Activated T-cell treated with anti-CD3 and anti-CD28 coated beads, Interleukin-2, amount 50 U/mL, for 24 hours (primary cell): Measurements from ENCODE around the gene PRKCZ.

Experiments used
- DNase-seq: peaks from one replicate; pipeline ENCODE4 v3.0.0-alpha.2; 2020
- H3K27ac Mint-ChIP-seq: 2 replicates; pipeline ENCODE4 v1.8.0; 2020; ENCODE audit warnings: mild to moderate bottlenecking, mixed read lengths
- H3K27me3 Mint-ChIP-seq: 2 replicates; pipeline ENCODE4 v1.8.0; 2020; ENCODE audit warnings: mixed read lengths
- H3K36me3 Mint-ChIP-seq: 2 replicates; pipeline ENCODE4 v1.8.0; 2020; ENCODE audit warnings: low read depth, mixed read lengths
- H3K4me1 Mint-ChIP-seq: 2 replicates; pipeline ENCODE4 v1.8.0; 2020; ENCODE audit warnings: low read depth, mixed read lengths
- H3K4me3 Mint-ChIP-seq: 2 replicates; pipeline ENCODE4 v1.8.0; 2020; ENCODE audit warnings: mild to moderate bottlenecking, moderate library complexity, mixed read lengths
- H3K9me3 Mint-ChIP-seq: 2 replicates; pipeline ENCODE4 v1.8.0; 2020; ENCODE audit warnings: mixed read lengths

Gene PRKCZ

GRCh38 chr1:2190491-2190976, 140.3 kb downstream of the PRKCZ start:
- H3K4me1 Mint-ChIP-seq = peaks cover 32% of the 10 kb centered on the region
- peak overlapping the region; percentile 50 for H3K27ac Mint-ChIP-seq
- H3K36me3 Mint-ChIP-seq = peaks cover 33% of the 10 kb centered on the region
- peak overlapping the region; percentile 44 for H3K4me3 Mint-ChIP-seq
- no peaks in the 10 kb centered on the region for H3K9me3 Mint-ChIP-seq
- DNase-seq = no peak
- no peaks in the 10 kb centered on the region for H3K27me3 Mint-ChIP-seq

DNA sequence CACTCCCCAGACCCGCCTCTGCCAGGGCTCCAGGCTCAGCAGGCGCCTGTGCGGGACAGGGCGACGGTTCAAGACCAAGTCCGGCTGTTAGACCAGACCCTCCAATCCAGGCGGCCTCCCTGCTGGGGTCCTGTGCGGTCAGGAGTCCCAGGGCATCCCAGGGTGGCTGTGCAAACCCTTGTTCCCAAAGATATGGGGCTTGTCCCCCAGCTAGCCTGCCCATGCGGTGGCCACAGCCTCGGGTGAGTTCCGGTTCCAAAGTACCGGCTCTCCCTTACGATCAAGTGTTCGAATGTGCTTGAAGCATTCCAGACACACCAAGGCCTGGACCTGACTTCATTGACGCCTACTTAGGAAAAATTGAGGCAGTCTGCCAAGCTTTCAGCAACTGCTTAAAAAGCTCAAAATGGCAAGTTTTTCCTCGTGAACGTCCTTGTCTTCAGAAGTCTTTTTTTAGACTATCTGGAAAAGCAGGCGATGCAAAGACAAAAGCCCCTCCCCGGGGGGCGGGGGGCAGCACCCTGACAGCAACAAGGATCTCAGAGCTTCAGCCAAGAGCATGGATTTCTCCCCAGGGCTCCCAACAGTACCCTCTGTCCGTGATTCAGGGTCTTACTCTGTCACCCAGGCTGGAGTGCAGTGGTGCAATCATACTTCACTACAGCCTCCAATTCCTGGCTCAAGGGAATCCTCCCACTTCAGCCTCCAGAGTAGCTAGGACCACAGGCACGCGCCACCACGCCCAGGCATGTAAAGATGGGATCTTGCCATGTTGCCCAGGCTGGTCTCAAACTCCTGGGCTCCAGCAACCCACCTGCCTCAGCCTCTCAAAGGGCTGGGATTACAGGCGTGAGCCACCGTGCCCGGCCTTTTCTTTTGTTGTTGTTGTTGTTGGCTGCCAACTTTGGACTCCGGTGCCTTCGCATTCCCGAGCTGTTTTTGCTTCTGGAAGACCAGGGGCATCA, 142.1 kb downstream of the PRKCZ start:
- Mint-ChIP-seq H3K36me3 (peaks cover 24% of the 10 kb centered on the region), H3K9me3 (no peaks in the 10 kb centered on the region), H3K4me3 (peak overlapping the region; percentile 80), H3K4me1 (peaks cover 30% of the 10 kb centered on the region), H3K27me3 (no peaks in the 10 kb centered on the region), H3K27ac (peak overlapping the region; percentile 78)
- DNase-seq = no peak

GRCh38 chr1:2193514-2194281, 143.5 kb downstream of the PRKCZ start:
- H3K27me3 Mint-ChIP-seq = no peaks in the 10 kb centered on the region
- peaks cover 19% of the 10 kb centered on the region for H3K36me3 Mint-ChIP-seq
- peak overlapping the region; percentile 80 for H3K4me3 Mint-ChIP-seq
- DNase-seq = no peak
- H3K9me3 Mint-ChIP-seq = no peaks in the 10 kb centered on the region
- H3K4me1 Mint-ChIP-seq = peaks cover 39% of the 10 kb centered on the region
- peak overlapping the region; percentile 77 for H3K27ac Mint-ChIP-seq

GRCh38 chr1:2194319-2194897, 144.2 kb downstream of the PRKCZ start, which contains the start of gene FAAP20:
Gene FAAP20, minus strand, starts transcription at chr1:2194772. Its CDS starts 23 bp downstream, at chr1:2194749.
- H3K27ac Mint-ChIP-seq = peak within 1 kb of the TSS; percentile 95
- peak; percentile 92 for DNase-seq
- H3K27me3 Mint-ChIP-seq = no peaks in the 10 kb centered on the region
- H3K4me3 Mint-ChIP-seq = peak within 1 kb of the TSS; percentile 83
- peaks cover 44% of the 10 kb centered on the region for H3K4me1 Mint-ChIP-seq
- peaks cover 16% of the 10 kb centered on the region for H3K36me3 Mint-ChIP-seq
- no peaks in the 10 kb centered on the region for H3K9me3 Mint-ChIP-seq

DNA sequence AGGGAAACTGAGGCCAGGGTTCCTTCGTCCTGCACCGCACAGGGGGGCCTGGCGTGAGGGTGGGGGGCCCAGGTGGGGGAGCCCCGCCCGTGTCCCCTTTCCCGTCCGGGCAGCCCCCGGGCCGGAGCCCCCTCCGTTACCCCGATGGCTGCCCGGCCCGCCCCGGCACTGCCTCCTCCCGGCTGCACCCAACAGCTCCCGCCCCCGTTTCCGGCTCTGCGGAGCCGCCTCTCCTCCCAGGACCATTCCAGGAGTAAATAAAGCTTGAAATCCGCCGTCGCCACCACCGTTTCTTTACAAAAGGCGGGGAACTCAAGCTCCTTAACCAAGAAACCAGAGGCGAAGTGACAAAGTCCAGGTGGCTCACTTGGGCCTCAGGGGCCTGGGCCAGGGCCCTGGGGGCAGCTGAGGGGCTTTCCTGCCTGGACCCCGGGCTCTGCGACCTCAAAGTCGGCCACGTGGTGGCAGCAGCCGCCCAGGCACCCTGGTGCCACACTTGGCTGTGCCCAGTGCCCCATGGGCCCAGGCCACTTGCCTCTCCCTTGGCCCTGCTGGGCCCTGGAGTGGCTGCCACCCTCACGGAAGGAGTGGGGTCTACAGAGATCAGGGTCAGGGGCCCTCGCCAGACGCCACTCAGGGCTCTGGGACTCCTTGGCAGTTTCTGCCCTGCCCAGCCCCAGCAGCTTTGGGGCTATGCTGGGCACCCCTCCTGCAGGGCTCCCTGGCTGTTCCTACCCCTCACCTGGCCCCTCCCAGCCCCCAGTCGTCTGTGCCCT, 144.9 kb downstream of the PRKCZ start:
- H3K4me1 Mint-ChIP-seq = peaks cover 44% of the 10 kb centered on the region
- peak overlapping the region; percentile 95 for H3K27ac Mint-ChIP-seq
- no peaks in the 10 kb centered on the region for H3K9me3 Mint-ChIP-seq
- no peaks in the 10 kb centered on the region for H3K27me3 Mint-ChIP-seq
- DNase-seq = peak; percentile 95
- peaks cover 13% of the 10 kb centered on the region for H3K36me3 Mint-ChIP-seq
- peak overlapping the region; percentile 83 for H3K4me3 Mint-ChIP-seq

DNA sequence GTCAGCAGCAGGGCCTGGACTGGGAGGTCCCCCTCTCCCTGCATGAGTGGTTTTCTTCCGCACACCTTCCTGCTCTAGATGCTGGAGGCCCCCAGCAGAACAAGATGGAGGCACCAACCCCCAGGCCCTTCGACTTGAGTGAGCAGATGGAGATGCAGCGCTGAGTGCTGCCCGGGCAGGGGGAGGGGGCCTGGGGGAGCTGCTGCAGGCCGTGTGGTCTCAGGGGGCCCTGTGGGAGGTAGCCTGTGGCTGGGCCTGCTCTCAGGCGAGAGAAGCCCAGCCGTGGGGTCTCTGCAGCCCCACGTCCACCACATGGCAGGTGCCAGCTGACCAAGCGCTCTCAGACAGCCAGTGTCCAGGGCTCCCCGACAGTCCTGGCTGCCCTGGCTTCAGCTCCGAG, 145.6 kb downstream of the PRKCZ start:
- Mint-ChIP-seq H3K27ac (peak overlapping the region; percentile 95), H3K36me3 (peaks cover 10% of the 10 kb centered on the region), H3K4me1 (peaks cover 40% of the 10 kb centered on the region), H3K4me3 (no peak overlapping the region), H3K9me3 (no peaks in the 10 kb centered on the region), H3K27me3 (no peaks in the 10 kb centered on the region)
- no peak for DNase-seq

DNA sequence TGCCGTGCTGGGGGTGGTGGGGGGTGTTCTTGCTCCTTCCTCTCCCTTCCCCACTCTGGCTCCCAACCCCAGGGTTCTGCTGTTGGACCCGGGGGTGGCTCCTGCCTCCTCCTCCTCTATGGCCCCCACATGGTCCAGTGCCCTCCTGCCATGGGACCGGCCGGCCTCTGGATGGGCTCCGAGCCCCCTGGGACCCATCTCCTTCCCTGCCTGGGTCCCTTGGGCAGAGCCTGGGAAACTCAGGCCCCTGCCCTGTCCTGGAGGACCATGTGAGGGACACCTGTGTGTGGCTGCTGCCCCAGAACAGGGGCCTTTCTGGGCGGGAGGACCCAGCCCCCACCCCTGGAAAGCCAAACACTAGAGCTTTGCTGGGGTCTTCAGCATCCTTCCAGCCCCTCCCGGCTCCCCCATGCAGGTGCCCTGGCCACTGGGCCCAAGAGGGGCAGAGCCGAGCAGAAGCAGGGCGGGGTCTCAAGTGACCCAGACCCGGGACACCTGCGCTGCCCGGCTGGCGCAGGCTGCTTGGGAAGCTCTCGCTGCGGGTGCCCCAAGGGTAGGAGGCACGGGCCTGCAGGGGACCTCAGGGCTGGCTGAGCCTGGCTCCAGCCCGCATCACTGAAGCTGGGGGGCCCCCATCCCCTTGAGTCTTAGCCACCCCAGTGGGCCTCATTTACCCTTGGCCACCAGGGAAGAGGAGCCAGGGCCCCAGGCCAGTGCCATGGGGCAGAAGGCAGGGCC, 146.9 kb downstream of the PRKCZ start:
- H3K4me1 Mint-ChIP-seq = peaks cover 34% of the 10 kb centered on the region
- H3K27ac Mint-ChIP-seq = no peak overlapping the region

GRCh38 chr1:2197707-2198165, 147.5 kb downstream of the PRKCZ start:
- no peaks in the 10 kb centered on the region for H3K27me3 Mint-ChIP-seq
- peaks cover 31% of the 10 kb centered on the region for H3K4me1 Mint-ChIP-seq
- DNase-seq = no peak
- H3K4me3 Mint-ChIP-seq = no peak overlapping the region
- no peaks in the 10 kb centered on the region for H3K9me3 Mint-ChIP-seq
- H3K27ac Mint-ChIP-seq = peak overlapping the region; percentile 92
- peaks cover 3% of the 10 kb centered on the region for H3K36me3 Mint-ChIP-seq

More for the DNA sequence above, 146.9 kb downstream of the PRKCZ start:
- no peak overlapping the region for H3K4me3 Mint-ChIP-seq
- H3K36me3 Mint-ChIP-seq = peaks cover 7% of the 10 kb centered on the region
- H3K27me3 Mint-ChIP-seq = no peaks in the 10 kb centered on the region
- H3K9me3 Mint-ChIP-seq = no peaks in the 10 kb centered on the region
- DNase-seq = no peak

DNA sequence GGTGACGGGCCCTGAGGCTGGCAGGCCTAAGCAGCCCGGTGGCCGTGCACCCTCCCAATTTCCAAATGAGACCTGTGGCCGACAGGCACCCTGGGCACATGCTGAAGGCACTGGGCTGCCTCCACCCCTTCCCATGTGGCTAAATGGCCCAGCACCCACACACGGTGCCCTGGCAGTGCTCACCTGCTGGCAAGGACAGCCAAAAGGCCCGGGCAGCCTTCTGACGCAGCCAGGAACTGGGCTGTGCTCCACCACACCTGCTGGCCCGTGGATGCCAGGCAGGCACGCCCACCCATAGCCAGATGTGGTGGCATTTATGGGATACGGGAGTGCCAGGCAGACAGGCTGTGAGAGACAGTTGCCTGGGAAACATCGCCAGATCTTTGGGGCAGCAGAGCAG, 148.4 kb downstream of the PRKCZ start:
- peak overlapping the region; percentile 90 for H3K4me3 Mint-ChIP-seq
- DNase-seq = no peak
- H3K9me3 Mint-ChIP-seq = no peaks in the 10 kb centered on the region
- H3K27me3 Mint-ChIP-seq = no peaks in the 10 kb centered on the region
- H3K27ac Mint-ChIP-seq = peak overlapping the region; percentile 92
- H3K36me3 Mint-ChIP-seq = no peaks in the 10 kb centered on the region
- peaks cover 25% of the 10 kb centered on the region for H3K4me1 Mint-ChIP-seq

DNA sequence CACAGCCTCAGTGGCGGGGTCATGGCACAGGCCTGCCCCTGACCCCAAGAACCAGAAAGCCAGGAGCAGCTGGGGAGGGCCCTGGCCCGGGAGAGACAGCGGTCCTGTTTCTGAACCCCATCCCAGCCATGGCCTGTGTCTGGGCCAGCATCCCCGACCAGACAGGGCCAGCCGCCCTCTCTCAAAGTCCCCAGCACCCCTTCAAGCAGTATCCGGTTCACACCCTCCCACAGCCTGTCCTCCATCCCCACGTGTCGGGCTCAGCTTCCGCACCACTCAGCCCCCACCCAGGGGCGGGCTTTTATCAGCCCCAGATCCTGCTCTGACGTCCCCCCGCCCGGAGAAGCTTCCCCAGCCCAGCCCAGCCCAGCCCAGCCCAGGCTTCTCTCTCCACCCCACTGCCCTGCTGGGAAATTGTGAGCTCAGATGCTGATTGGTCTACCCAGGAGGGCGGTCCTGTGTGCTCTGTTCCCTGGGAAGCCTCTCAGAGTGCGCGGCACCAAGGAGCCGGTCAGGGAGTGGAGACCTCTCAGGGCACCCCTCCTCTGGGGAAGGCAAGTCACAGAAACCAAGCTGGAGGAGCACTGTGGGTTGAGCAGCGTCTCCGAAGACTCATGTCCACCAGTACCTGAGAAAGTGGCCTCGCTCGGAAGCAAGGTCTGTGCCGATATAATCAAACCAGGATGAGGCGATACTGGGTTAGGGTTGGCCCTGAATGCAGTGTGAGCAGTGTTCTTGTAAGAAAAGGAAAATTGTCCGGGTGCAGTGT, 149.0 kb downstream of the PRKCZ start:
- H3K27ac Mint-ChIP-seq = peak overlapping the region; percentile 92
- H3K4me1 Mint-ChIP-seq = peaks cover 25% of the 10 kb centered on the region
- H3K36me3 Mint-ChIP-seq = no peaks in the 10 kb centered on the region
- DNase-seq = peak; percentile 85
- peak overlapping the region; percentile 90 for H3K4me3 Mint-ChIP-seq
- no peaks in the 10 kb centered on the region for H3K9me3 Mint-ChIP-seq
- H3K27me3 Mint-ChIP-seq = no peaks in the 10 kb centered on the region

DNA sequence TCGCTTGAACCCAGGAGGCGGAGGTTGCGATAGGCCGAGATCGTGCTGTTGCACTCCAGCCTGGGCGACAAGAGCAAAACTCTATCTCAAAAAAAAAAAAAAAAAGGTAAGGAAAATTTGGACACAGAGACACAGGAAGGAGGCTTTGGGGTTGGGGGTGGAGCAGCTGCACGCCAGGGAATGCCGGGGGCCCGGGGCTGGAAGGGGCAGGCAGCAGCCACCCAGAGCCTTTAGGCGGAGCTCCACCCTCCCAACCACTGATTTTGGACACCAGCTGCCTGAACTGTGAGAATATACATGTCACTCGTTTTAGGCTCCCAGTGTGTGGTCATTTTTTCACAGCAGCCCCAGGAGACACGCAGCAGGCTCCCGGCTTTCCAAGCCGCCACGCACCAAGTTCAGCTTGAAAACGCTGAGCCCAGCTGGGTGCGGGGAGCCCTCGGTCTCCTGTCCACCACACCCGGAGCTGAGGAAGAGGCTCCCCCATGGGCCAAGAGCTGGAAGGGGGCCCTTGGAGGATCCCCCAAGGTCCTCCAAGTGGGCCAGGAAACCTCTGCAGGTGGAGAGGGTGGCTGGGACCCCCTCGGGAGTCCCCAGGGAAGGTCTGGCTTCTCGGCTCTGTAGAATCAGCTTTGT, 150.2 kb downstream of the PRKCZ start:
- H3K27ac Mint-ChIP-seq = no peak overlapping the region

DNA sequence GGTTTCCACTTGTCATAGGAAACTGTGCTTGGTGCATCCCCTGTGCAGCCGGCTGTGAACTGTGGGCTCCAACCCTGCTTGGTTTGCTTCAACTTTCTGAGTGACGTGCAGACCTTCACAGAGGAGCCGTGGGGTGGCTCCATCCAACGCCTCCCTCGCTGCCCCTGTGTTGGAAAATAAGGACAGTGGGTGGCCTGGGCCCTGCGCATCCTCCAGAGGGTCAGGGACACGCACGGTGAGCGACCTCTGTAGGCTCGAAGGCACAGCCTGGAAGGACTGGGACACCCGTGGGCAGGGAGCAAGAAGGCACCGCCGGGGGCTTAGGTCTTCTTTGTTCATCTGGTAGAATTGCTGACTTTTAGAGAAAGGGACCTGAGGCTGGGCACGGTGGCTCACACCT, 150.9 kb downstream of the PRKCZ start:
- no peak overlapping the region for H3K27ac Mint-ChIP-seq

More for the DNA sequence above, 150.2 kb downstream of the PRKCZ start:
- Mint-ChIP-seq H3K4me3 (peak overlapping the region; percentile 90), H3K4me1 (peaks cover 26% of the 10 kb centered on the region), H3K27me3 (no peaks in the 10 kb centered on the region), H3K9me3 (no peaks in the 10 kb centered on the region), H3K36me3 (no peaks in the 10 kb centered on the region)
- no peak for DNase-seq

More for the DNA sequence above, 150.9 kb downstream of the PRKCZ start:
- Mint-ChIP-seq H3K27me3 (no peaks in the 10 kb centered on the region), H3K36me3 (no peaks in the 10 kb centered on the region), H3K4me1 (peaks cover 28% of the 10 kb centered on the region), H3K4me3 (no peak overlapping the region), H3K9me3 (no peaks in the 10 kb centered on the region)
- no peak for DNase-seq
